Panc1 (cell line): Measurements from ENCODE around the gene VAMP5.
"Not testable (repeated sequence)": the region's sequence is repeated elsewhere in the genome, so short reads cannot be mapped to it uniquely, and the experiment has no call there.

Experiments used
- CTCF ChIP-seq: fragments of 450-650 bp; IDR thresholded peaks from 2 replicates; pipeline ENCODE4 v1.5.1; 2017; ENCODE audit warnings: mild to moderate bottlenecking
- POLR2AphosphoS5 ChIP-seq: IDR thresholded peaks from 2 replicates; pipeline ENCODE4 v1.6.1; 2012; ENCODE audit warnings: mild to moderate bottlenecking, low read depth, low read length, moderate library complexity

- TF ChIP-seq CTCF, POLR2AphosphoS5: not testable (repeated sequence)
These were observed 30.5 kb downstream of the VAMP5 start for GRCh38 chr2:85614757-85615156.
